Adrenal gland (tissue), 5 donors: Measurements from ENCODE around the gene SHF.

ENCODE experiments used
- POLR2A ChIP-seq, 2 donors: fragments of 450-650 bp; IDR thresholded peaks; one replicate each; pipeline ENCODE4 v1.6.1; 2017; ENCODE audit warnings: antibody characterized with exemption in 2 of 2, mild to moderate bottlenecking in 2 of 2, moderate library complexity in 1 of 2
- TF ChIP-seq, protein P1 (sequence below), 6 experiments: fragments of 450-650 bp in 4 of 6; fragments of 200-600 bp in 2 of 6; sonication (generic) in 1 of 6; IDR thresholded peaks; 1 replicate in 5 of 6; 2 replicates in 1 of 6; pipeline versions ENCODE4 v1.5.1 to v1.8.0; 2016 to 2021; ENCODE audit warnings: antibody characterized with exemption in 6 of 6, mild to moderate bottlenecking in 2 of 6, moderate library complexity in 1 of 6
- donor health status: DM: no; HTN: no; CAD: no.

DNA sequence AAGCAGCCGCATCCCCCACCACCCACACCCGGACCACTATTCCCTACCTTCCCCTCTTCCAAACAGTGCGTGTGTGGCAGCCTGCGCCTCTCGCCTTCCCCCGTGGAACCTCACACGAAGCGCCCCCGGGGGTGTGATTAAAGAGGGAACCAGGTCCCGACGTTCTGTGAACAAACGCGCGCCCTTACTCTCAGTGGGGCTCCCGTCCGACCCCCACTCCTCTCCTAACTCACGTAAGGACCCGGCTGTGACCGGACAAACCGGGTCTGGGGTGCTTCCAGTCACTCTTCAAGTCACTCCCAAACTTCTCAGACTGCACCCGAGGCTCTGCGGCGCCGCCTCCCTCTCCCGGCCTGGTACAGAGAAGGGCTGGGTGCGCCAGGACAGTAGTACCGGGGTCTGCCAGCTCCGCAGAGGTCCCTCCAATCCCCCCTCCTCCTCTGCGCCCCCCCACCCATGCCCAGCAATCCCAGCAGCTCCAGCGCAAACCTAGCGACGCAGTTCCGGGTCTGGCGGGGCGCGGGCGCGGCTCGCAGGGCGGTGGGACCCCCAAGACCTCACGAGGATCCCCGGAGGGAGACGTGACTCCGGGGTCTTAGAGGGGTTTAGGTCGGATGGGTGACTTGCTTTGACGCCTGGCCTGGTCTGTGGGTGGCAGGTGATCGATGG lies 58.7 kb downstream of the SHF start:
- TF ChIP-seq, protein P1, sequence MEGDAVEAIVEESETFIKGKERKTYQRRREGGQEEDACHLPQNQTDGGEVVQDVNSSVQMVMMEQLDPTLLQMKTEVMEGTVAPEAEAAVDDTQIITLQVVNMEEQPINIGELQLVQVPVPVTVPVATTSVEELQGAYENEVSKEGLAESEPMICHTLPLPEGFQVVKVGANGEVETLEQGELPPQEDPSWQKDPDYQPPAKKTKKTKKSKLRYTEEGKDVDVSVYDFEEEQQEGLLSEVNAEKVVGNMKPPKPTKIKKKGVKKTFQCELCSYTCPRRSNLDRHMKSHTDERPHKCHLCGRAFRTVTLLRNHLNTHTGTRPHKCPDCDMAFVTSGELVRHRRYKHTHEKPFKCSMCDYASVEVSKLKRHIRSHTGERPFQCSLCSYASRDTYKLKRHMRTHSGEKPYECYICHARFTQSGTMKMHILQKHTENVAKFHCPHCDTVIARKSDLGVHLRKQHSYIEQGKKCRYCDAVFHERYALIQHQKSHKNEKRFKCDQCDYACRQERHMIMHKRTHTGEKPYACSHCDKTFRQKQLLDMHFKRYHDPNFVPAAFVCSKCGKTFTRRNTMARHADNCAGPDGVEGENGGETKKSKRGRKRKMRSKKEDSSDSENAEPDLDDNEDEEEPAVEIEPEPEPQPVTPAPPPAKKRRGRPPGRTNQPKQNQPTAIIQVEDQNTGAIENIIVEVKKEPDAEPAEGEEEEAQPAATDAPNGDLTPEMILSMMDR (IDR thresholded peaks at IDR 0.05): no peak
- TF ChIP-seq POLR2A (IDR thresholded peaks at IDR 0.05): no peak
